Thyroid gland (tissue), 4 donors: ENCODE data around the gene ALCAM.

Experiments
- POLR2A ChIP-seq, 2 donors: fragments of 450-650 bp; IDR thresholded peaks; one replicate each; pipeline ENCODE4 v1.6.1; 2017; ENCODE audit warnings: antibody characterized with exemption in 2 of 2, mild to moderate bottlenecking in 2 of 2, moderate library complexity in 1 of 2
- TF ChIP-seq, protein P1 (sequence below), 6 experiments: fragments of 200-600 bp in 3 of 6; fragments of 450-650 bp in 3 of 6; sonication (generic) in 3 of 6; IDR thresholded peaks; one replicate each; pipeline ENCODE4 v1.5.1; 2016 to 2019; ENCODE audit warnings: antibody characterized with exemption in 6 of 6, mild to moderate bottlenecking in 2 of 6, inconsistent platforms in 1 of 6, moderate library complexity in 1 of 6

DNA sequence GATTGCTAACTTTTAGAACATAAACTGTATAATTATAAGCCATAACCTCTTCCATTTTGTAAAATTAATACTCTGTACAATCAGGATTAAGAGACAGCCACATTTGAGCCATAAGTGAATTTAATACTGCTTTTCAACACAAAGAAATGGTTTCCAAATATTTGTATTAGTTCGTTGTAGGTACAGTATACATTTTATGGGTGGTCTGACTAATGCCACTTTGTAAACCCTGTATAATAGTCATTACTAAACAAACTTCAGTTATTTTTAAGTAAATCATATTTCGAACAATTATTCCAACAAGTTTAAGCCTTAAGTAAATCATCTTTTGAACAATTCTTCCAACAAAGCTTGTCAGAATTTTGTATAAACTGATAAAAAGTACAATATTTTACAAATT, 11.0 kb downstream of the ALCAM start:
- TF ChIP-seq, protein P1, sequence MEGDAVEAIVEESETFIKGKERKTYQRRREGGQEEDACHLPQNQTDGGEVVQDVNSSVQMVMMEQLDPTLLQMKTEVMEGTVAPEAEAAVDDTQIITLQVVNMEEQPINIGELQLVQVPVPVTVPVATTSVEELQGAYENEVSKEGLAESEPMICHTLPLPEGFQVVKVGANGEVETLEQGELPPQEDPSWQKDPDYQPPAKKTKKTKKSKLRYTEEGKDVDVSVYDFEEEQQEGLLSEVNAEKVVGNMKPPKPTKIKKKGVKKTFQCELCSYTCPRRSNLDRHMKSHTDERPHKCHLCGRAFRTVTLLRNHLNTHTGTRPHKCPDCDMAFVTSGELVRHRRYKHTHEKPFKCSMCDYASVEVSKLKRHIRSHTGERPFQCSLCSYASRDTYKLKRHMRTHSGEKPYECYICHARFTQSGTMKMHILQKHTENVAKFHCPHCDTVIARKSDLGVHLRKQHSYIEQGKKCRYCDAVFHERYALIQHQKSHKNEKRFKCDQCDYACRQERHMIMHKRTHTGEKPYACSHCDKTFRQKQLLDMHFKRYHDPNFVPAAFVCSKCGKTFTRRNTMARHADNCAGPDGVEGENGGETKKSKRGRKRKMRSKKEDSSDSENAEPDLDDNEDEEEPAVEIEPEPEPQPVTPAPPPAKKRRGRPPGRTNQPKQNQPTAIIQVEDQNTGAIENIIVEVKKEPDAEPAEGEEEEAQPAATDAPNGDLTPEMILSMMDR (IDR thresholded peaks at IDR 0.05) = no peak
- TF ChIP-seq POLR2A (IDR thresholded peaks at IDR 0.05) = no peak
